Hematopoietic multipotent progenitor cell treated with erythropoietin and hydrocortisone succinate and interleukin-3 and kit ligand, for 4 days (in vitro differentiated cells): ENCODE measurements around the gene ZDHHC4.
A peak's percentile ranks its signal among the peaks of the same experiment; 100 is the strongest.

Experiments used
- DNase-seq: peaks from one replicate; pipeline ENCODE4 v3.0.0-alpha.2; 2015

ZDHHC4 gene

DNA sequence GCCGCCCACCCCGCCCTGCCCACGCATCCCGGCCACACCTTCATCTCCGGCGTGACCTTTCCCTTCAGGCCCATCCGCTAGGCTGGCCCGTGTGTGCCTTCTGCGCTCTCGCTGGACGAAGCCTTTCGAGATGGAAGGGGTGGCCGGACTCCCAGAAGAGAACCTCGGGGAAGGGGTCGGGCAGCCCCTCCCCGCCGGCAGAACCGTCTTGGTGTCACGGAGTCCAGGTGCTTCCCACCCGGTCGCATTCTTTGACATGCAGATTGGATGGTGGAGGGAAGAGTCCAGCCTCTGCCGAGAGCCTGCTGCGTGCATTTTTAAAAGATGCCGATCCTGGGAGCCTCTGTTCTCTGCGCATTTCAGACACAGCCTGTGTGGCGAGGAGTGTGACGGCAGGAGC is 30.8 kb downstream of the ZDHHC4 start:
- DNase-seq, result no peak

DNA sequence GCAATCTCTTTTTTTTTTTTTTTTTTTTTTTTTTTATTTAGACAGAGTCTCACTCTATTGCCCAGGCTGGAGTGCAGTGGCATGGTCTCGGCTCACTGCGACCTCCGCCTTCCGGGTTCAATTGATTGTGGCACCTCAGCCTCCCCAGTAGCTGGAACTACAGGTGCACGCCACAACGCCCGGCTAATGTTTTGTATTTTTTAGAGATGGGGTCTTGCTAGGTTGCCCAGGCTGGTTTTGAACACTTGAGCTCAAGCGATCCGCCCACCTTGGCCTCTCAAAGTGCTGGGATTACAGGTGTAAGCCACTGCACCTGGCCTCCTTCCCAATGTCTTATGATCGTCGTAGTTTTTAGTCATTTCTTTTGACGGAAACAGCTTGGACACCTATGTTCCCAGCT is 31.5 kb downstream of the ZDHHC4 start:
- DNase-seq, result no peak

DNA sequence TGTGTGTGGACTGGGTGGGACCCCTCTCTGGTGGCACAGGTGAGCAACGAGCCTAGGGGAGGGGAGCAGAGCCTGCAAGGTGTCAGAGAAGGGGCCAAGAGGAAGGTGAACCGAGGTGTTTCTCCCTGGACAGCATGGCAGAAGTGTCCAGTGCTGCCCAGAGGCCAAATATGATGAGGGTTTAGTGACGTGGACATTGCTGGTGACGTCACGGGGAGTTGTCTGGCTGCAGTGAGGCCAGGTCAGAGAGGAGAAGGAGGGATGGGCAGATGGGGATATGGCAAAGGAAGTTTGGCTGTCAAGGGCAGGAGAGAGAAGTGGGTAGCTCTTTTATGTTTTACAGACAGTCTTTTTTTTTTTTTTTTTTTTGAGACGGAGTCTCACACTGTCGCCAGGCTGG is 35.6 kb downstream of the ZDHHC4 start:
- DNase-seq, result no peak

DNA sequence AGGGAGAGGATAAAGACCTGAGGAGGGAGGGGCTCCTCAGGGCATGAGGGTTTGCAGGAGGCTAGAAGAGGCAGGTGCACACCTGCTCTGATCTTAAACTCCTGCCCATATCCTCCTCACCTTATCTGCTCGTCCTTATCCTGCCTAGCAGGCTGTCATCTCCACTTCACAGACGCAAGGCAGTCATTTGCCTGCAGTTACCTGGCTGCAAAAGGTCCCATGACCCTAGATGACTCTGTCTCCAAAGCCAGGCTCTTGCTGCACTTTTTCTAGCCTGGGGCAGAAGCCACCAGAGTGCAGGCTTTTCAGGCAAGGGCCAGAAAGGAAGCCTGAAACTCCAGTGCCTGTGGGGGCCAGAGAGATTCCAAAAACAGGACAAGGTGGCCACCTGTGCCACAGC is 36.5 kb downstream of the ZDHHC4 start:
- no peak for DNase-seq

DNA sequence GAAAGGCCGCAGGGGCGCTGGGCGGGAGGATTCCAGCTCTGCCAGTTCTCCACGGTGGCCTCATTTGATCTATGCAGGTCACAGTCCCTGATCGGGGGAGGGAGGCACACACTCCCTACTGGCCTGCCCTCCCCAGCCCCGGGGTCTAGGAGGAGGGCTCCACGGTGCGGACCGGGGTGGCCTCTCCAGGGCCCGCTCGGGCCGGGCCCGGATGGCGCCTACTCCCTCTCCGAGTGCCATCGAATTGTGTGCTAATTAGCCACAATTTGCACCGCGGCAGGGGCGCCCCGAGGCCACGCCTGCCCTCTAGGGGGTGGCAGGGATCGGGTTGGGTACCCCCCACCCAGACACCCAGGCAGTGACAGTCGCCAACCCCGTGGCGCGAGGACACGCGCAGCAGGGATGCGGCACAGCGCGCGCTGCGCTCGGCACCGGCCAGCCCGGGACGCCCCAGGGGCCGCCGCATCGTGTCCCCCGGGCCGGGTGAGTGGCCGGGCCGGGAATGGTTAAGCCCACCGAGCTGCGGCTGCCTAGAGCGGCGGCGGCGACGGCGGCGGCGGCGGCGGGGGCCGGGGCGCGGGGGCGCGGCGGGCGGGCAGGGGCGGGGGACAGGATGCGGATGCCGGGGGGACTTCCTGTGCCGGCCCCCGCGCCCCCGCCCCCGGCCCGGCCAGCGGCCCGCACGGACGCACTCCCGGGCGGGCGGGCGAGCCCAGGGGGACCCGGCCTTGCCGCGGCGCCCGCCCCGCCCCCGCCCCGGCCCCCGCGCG is 37.9 kb downstream of the ZDHHC4 start, which contains the start of gene ZNF853:
Gene ZNF853 (plus strand): TSS at position 658 of the 770 bp plus-strand sequence. CDS start 565 bp downstream, outside the sequence.
- DNase-seq, result no peak

DNA sequence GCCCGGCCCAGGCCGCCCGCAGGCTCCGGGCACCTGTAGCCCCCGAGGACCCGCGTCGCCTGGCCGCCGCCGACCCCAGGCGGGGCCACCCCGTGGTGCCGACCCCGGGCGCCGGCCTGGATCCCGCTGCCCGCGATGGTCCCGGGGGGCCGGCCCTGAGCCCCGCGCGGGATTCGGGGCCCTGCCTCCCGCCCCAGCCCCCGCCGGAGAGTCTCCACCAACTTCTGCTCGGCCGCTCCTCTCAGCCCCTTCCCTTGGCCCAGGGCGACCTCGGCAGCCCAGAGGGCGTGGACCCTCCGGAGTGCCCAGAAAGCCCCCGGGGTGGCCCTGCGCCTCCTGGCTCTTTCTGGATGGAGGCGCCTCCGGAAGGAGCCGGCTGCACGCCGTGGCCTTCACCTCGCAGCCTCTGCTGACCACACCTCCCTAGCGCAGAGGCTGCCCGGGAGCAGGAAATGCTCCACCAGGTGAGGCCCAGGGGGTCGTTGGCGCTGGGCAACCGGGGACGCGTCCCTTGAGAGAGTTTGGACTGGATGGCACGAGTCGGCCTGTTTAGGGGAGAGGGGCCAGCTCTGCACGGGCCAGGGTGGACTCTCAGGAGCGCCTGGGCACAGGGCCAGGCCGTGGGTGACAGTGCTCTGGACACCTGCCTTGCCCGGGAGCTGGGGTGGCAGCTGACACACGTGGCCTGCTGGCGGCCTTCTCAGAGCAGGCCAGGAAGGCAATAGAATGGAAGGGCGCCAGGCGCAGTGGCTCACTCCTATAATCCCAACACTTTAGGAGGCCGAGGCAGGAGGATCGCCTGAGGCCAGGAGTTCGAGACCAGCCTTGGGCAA is 38.7 kb downstream of the ZDHHC4 start:
- no peak for DNase-seq

DNA sequence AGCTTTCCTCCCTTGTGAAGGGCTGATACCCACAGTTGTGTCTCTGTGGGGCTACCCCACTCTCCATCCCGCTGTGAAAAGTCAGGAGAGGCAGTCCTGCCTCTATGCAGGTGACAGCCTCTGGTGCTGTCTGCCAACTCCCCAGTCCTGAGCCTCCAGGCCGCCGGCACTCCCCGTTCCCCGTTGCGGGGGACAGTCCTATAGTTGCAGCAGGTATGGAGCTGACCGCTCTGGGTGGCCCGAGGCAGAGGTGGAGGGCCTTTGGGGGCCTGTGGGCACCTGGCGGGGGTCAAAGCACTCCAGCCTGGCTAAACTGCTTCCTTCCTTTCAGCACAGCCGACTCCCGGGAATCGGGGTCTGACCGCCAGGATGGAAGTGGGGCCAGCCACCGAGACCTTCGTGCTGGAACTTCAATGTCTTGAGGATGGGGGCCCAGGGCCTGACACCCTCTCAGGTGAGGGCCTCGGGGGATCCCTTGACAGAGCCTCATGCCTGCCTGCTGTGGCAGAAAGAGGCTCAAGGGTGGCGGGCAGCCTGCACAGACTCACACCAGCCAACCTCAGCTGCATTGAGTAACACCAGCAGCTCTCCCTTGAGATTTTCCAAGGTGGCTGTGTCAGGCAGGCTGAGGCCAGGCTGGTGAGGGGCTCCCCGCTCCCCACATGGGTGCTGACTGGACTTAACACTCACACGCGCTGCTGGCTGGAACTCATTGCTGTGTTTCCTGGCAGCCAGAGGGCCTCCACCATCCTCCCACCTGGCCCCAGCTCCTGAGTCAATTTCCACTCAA is 39.8 kb downstream of the ZDHHC4 start:
- DNase-seq, result no peak

DNA sequence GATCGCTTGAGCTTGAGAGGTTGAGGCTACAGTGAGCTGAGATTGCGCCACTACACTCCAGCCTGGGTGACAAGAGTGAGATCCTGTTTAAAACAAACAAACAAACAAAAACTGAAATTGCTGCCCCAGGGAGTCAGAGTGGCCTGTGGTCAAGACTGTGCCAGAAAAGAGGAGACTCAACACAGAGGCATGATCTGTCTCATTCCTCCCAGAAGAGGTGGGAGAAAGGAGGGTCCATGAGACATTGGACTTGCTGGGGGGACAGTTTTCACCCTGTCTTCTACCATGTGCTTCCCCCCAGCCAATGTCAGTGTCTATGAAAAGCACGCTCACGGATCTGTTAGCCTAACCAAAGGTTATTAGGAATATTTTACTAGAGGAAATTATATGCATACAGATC is 41.4 kb downstream of the ZDHHC4 start:
- no peak for DNase-seq

DNA sequence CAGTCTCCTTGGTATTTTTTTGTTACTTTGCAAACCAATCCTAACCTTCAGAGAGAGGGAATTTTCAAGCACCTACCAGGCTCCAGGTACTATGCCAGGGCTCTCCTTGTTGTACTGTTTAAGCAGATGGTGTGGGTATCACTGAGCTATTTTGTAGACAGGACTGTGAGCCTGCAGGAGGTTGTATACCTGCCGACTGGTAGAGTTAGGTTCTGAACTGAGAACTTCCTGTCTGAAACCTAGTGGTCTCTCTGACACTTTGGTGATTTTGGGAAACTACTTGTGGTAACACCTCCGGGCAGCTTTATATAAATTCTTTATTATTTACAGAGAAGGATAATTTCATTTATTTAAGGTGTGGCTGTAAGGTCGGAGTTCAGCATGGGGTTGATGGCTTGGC is 42.7 kb downstream of the ZDHHC4 start:
- no peak for DNase-seq

DNA sequence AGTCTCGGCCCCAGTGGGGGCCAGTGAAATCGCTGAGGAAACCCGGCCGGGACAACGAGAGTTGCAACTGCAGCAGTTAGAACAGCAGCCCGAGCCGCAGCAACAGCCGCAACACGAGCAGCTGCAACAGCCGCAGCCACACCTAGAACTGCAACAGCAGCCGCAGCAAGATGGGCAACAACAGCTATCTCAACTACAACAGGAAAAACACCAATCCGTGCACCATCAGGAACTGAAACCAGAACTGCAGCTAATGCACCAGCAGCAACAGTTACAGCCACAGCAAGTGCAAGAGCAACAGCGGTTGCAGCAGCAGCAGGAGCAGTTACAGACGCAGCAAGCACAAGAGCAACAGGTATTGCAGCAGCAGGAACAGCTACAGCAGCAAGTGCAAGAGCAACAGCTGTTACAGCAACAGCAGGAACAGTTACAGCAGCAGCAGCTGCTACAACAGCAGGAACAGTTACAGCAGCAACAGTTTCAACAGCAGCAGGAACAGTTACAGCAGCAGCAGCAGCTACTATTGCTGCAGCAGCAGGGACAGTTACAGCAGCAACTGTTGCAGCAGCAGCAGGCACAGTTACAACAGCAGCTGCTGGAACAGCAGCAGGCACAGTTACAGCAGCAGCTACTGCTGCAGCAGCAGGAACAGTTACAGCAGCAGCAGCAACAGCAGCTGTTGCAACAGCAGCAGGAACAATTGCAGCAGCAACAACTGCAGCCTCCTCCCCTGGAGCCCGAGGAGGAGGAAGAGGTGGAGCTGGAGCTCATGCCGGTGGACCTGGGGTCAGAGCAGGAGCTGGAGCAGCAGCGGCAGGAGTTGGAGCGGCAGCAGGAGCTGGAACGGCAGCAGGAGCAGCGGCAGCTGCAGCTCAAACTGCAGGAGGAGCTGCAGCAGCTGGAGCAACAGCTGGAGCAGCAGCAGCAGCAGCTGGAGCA is 44.2 kb downstream of the ZDHHC4 start:
- DNase-seq, result no peak

DNA sequence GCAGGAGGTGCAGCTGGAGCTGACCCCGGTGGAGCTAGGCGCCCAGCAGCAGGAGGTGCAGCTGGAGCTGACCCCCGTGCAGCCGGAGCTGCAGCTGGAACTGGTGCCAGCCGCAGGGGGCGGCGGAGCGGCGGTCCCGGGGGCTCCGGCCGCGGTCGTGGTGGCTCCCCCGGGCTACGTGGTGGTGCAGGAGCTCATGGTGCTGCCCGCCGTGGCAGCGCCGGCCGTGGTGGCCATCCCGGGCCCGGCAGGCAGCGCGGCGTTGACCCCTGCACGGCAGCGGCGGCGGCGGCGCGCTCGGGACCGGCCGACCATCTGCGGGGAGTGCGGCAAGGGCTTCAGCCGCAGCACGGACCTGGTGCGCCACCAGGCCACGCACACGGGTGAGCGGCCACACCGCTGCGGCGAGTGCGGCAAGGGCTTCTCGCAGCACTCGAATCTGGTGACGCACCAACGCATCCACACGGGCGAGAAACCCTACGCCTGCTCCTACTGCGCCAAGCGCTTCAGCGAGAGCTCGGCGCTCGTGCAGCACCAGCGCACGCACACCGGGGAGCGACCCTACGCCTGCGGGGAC is 45.0 kb downstream of the ZDHHC4 start:
- DNase-seq, result no peak

DNA sequence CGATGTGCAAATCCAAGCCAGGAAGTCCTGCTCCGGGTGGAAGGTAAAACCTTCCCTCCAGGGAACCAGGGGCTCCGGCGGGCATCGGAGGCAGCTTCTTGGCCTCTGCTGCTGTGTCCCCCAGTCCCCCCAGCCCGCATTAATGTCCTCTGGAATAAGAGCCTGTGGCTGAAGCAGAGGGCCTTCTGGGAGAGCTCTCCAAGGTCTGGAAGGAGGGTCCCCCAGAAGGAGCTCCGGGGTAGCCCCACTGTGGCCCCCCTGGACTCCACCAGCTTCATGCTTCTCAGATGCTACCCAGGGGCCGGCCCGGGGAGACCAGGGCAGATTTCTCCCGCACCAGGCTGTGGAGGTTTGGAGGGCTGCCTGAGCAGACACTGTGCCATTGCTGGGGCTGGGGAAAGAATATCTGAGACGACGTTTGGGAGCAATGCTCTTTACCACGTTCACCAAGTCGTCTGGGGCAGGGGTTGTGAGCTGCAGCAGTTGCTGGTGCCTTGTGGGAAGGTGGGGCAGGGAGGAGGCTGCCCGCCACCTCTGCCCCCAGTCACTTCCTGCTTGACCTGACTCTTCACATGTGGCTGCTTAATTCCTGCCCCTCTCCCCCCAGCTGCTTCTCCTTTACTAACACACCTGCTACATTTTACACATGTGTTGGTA is 46.5 kb downstream of the ZDHHC4 start:
- DNase-seq, result peak; percentile 32

DNA sequence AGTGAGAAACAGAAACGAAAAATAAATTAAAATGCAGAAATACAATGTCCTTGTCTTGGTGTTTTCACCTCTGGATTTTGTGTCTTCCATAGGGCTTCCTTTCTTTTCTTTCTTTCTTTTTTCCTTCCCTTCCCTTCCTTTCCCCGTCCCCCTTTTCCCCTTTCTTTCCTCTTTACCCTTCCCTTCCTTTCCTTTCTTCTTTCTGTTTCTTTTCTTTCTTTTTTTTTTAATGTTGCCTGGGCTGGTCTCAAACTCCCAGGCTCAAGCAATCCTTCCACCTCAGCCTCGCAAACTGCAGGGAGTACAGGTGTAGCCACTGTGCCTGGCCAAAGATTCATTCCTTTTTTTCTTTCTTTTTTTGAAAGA is 47.0 kb downstream of the ZDHHC4 start:
- no peak for DNase-seq

DNA sequence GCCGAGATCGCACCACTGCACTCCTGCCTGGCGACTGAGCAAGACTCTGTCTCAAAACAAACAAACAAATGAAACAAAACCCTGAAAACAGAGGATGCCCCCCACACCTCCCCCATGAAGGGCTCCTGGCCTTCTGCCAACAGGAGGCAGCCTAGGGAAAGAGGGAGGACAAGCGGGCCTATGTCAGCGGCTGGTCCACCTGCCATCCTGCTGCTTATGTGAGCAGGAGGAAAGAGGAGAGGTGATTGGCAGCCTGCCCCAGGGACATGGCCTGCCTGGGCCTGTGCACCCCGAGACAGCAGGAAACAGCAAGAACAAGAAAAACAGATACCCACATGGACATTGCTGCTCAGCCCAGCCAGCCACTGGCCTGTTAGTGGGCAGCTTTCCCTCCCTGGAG is 50.8 kb downstream of the ZDHHC4 start:
- no peak for DNase-seq

DNA sequence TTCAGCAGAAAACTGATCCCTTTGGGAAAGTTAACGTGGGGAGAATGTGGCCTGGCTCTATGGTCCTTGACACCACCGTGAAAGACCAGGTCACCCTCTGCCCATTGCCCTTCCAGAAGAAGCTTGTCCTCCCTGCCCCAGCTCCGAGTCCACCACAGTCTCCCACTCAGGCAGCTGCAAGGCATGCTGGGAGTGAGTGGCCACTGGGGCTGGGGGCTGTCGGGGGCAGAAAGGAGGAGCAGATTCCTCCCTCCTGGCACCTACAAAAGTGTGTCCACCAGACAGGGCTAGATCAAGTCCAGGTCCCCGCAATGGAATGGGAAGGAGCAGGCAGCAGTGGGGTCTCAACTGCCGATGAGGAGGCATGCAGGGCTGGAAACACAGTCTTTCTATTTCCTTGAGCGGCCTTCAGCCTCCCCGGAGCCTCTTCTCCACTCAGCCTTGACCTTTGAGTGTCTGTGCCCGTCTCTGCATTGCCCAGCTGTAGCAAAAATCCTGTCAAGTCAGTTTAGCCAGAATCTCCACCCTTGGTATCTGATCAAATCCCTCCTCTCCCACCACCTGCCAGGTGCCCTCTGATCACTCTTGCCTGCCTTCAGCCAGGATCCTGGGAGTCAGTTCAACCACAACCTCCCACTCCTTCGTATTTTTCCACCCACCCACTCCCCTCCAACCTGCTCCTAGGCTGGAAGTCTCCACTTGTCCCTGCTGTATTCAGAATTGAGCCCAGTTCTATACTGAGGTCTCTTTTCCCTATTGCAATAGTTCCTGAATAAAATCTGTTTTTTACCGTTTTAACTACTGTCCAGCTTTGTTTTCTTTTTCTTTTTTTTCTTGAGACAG is 53.0 kb downstream of the ZDHHC4 start:
- DNase-seq, result no peak

DNA sequence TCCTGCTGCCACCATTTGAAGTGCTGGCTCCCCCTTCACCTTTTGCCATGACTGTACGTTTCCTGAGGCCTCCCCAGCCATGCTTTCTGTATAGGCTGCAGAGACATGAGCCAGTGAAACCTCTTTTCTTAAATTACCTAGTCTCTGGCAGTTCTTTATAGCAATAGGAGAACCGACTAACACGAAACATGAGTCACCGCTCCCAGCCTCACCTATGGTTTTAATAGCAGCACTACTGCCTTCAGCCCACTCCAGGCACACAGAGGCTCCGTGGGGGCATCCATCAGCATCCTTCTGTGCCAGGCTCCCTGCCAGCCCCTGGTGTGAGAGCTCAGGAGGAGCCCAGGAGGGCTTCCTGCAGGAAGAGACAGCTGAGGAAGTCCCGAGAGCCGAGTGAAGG is 54.4 kb downstream of the ZDHHC4 start:
- no peak for DNase-seq

DNA sequence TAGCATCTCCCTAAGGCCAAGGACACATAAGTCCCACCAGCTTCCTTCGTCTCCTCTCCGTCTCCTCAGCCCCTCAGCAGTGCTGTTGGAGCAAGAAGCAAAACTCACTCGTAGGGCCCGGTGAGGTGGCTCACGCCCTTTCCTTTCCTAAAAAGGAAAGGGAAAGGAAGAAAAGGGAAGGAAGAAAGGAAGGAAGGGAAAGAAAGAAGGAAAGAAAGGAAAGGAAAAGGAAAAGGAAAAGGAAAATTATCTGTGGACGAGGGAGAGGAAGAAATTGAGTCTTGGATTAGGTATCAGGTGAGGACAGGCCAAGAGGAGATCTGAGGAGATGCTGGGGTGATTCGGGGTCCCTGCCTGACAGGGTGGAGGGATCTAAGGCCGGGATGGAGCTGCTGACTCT is 56.8 kb downstream of the ZDHHC4 start:
- DNase-seq, result no peak

DNA sequence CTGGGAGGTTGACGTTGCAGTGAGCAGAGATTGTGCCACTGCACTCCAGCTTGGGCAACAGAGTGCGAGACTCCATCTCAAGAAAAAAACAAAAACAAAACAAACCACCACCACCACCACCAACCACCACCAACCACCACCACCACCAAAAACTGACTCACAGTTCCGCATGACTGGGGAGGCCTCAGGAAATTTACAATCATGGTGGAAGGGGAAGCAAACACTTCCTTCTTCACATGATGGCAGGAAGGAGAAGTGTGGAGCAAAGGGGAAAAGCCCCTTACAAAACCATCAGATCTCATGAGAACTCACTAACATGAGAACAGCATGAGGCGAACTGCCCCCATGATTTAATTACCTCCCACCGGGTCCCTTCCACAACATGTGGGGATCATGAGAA is 57.7 kb downstream of the ZDHHC4 start:
- DNase-seq, result peak; percentile 40

DNA sequence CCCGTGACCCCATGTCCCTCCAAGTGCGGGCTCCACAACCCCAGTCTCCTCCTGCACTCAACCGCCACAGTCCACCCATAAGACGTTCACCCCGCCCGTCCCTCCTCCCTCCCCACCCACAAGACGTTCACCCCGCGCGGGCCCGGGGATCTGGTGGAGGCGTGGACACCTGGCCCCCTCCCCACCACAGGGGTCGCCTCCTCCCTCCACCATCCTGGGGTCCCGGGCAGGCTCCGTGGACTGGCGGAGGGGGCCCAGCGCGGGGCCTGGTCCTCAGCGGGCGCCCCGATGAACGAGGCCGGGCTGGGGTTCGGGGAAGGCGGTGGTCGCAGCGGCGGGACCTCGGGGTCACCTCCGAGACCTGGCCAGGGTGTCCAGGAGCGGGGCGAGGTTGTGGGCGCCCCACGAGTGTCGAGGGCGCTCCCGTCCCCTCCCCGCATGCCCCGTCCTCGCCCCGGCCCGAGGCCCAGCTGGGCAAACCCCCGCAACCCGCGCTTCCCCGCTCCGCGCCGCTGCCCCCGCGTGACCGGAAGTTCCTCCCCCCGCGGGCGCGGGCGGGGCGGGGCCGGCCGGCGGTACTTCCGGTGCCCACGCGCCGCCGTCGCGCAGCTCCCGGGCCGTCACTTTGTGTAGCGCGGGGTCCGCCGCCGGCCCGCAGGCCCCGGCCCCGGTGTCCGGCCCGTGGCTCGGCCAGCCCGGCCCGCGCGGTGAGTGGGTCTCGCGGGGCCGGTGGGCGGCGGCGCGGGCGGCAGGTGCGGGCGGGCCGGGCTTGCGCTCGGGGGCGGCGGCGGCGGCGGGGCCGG is 59.7 kb downstream of the ZDHHC4 start, which contains the start of gene ZNF316:
Gene ZNF316 (plus strand): TSS at position 578 of the 803 bp plus-strand sequence. CDS start 5,092 bp downstream, outside the sequence.
- DNase-seq, result peak; percentile 70
